ENCODE results near the gene VPS54. TPM values are rescaled to one million over a fixed set of nuclear protein-coding genes. Genes with fewer than 3 reads are reported as not detected.
"Not testable (repeated sequence)": the region's sequence is repeated elsewhere in the genome, so short reads cannot be mapped to it uniquely, and the experiment has no call there.

The VPS54 gene
- total RNA-seq, 1 experiment from 2014 or later, result 27.8 TPM

GRCh38 chr2:64023485-64024258, 4.4 kb upstream of the VPS54 start:
- DNase-seq (ENCODE audit: low read depth), result no peak

DNA sequence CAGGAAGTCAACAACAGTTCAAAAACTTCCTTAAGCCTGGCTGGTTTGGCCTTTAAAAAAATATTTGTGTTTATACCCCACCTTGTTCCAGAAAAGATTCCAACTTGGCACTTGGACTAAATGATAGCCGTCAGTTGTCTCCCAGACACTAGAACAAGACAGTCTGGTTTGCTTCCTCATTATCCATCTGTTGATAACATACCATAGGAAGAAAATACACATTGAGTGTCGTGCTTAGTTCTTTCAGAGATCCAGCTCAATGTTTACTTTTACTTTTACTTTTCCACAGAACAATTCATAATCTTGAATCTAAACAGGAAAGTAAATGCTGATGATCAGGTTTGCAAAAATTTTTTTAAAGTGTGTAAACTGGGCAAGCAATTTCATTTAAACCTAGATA, 2.4 kb upstream of the VPS54 start:
- peak; percentile 24 for DNase-seq (ENCODE audit: low read depth)

DNA sequence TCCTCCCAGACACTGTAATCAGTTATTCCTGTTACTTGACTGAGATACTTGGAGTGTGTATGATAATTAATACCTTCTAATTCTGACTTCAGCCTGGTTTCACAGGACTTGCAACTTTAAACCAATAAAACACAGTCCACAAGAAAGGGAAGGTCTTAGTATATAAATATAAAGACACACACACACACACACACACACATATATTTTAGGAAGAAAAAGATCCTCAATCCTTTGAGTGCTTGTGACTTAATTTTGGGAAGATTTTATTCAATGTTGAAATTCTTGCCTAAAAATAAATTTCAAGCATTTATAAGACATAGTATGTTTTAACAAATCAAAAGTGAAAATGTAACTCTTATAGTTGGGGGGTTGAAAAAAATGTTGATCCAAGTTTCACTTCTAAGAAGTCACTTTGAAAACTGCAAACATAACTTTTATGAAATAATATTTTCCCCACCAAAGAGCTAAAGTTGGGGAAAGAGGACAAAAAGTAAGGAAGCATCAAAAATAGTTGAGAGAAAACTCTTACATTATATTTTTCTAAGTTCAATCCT, 824 bp upstream of the VPS54 start:
- DNase-seq (ENCODE audit: low read depth), result no peak

GRCh38 chr2:64018701-64019082, 536 bp downstream of the VPS54 start:
- peak; percentile 65 for DNase-seq (ENCODE audit: low read depth)

- peak; percentile 43 for DNase-seq (ENCODE audit: low read depth)
Measured at GRCh38 chr2:64017811-64018700, 1.2 kb downstream of the VPS54 start.

GRCh38 chr2:64015898-64016297, 3.3 kb downstream of the VPS54 start:
- DNase-seq (ENCODE audit: low read depth), result no peak

- DNase-seq (ENCODE audit: low read depth), result no peak
Measured at GRCh38 chr2:64015391-64015790, 3.8 kb downstream of the VPS54 start.

DNA sequence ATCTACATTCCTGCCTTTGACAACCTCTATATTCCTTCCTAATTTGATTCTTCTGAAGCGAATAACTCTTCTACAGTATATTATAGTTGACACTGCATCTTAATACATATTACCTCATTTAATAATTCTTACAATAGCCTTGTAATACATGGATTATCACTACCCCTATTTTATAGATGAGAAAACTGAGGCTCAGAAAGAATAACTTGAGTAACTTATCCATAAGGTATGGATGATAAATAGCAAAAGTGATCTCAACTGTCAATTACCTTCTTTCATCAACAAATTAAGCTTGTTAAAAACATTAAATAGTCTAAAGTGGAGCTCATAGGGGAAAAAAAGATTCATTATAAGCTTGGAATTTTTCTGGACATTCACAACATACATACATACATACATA, 4.6 kb downstream of the VPS54 start:
- no peak for DNase-seq (ENCODE audit: low read depth)

- DNase-seq (ENCODE audit: low read depth), result no peak
Measured at GRCh38 chr2:64013053-64013452, 6.2 kb downstream of the VPS54 start.

DNA sequence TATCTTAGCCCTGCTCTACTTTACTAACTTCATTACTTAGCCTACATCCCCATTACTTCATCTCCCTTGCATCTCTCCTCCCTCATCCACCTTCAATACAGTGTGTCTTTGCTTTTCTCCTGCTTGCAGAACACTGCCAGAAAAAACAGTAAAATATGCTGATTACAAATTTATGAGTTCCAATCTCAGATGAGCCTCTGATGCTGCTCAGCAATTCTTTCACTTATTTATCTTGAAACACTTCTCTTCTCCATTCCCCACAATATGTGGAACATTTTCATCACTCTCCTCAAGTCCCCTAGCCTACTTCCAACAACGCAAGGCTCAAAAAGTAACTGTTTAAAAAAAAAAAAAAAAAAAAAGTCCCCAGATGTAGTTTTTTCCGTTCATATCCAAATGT, 7.1 kb downstream of the VPS54 start:
- DNase-seq (ENCODE audit: low read depth), result no peak

- DNase-seq (ENCODE audit: low read depth), result no peak
Measured at GRCh38 chr2:64008434-64009009, 10.7 kb downstream of the VPS54 start.

DNA sequence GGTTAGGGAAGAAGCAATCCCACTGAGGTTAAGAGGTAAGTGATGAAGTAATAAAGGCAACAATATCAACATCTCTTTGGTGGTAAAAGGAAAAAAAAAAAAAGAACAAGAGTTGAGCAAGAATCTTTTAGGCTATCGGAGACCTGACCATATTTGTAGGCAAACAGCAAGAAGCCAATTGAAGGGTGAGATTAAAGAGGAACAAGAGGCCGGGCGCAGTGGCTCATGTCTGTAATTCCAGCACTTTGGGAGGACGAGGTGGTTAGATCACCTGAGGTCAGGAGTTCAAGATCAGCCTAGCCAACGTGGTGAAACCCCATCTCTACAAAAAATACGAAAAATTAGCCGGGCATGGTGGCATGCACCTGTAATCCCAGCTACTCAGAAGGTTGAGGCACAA, 11.3 kb downstream of the VPS54 start:
- no peak for DNase-seq (ENCODE audit: low read depth)

DNA sequence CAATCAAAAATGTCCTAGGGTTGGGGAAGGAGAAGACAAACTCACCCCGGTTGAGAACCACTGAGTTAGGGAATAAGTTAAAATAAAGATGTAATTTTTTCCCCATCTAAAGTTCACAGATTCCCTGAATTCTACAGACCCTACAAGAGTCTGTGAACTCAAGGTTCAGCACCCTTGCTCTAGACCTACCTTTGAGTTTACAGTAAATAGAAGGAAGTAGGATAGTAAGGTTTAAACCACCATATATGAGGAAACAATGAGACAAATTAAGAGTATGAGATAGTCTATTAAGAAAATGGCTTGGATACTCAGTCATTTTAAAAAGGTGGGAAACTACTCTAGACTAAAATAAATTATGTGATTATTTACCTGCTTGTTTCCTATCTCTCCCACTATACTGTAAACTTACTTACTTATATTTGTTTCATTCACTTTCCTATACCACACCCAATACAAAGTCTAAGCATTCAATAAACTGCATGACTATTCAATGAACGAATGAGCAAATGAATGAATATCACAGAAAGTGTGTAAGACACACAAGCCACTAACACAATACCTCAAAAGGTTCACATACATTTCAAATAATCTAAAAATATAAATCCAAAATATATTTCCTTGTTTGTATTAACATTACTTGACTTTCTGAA, 13.4 kb downstream of the VPS54 start:
- no peak for DNase-seq (ENCODE audit: low read depth)

DNA sequence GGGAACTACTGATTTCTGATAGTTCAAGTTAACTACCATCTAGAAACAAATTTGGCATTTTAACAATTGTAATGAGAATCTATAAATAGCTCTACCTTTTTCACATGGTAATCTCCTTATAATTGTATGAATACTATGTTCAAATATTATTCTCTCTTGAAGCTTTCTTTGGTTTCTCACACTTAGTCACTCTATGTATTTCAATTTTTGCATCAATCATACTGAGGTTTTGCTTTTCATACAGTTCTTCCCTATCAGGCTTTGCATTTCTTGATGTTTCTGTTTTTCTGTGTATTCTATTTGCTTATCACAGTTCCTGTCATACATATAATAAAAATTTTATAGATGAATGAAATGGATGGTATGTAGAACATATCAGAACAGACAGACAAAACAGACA, 16.0 kb downstream of the VPS54 start:
- DNase-seq (ENCODE audit: low read depth), result no peak

DNA sequence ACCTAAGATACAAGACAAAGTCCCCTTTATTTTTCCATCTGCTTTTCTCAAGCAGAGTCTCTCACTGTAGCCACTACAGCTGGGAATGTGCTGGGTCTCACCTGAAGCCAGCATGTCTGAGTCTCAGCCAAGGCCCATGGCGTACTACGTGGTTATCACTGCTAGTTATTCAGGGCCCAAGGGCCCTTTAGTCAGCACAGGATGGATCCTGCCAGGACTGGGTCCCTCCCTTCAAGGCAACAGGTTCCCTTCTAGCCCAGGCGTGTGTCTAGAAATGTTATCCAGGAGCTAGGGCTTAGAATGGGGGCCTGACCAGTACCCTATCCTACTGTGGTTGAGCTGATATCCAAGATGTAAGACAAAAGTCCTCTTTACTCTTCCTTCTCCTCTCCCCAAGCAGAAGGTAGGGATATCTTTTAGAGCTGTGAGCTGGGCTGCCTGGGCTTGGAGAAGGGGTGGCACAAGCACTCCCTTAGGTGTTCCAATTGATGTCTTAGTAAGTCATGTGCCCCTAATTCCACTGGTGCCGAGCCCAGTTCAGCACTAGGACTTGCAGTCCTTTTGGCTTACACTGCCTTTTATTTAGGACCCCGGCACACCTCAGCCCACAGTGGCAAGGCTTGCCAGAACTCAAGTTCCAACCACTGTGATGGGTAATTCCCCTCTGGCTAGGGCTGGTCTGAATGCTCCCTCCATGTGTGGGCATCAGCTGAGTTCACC, 17.7 kb downstream of the VPS54 start:
- DNase-seq (ENCODE audit: low read depth), result no peak

DNA sequence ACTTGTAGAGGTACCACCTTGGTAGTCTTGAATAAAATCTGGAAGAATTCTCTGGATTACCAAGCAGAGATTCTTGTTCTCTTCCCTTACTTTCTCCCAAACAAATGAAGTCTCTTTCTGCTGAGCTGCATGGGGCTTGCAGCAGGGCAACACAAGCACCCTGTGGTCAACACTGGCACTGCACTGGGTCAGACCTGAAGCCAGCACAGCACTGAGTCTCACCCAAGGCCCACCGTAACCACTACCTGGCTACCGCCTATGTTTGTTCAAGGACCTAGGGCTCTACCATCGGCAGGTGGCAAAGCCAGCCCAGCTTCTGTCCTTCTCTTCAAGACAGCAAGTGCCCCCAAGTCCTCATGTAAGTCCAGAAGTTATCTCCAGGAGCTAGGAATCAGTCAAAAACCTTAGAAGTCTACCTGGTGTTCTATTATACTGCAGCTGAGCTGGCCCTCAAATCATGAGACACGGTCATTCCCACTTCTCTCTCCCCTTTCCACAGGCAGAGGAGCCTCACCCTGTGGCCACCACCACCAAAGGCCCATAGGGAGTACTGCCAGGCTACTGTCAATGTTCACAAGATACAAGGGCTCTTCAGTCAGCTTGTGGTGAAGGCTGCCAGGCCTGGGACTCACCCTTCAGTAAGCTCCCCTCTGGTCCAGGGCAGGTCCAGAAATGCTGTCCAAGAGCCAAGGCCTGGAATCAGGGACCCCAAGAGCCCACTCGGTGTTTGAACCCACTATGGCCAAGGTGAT, 18.4 kb downstream of the VPS54 start:
- no peak for DNase-seq (ENCODE audit: low read depth)

DNA sequence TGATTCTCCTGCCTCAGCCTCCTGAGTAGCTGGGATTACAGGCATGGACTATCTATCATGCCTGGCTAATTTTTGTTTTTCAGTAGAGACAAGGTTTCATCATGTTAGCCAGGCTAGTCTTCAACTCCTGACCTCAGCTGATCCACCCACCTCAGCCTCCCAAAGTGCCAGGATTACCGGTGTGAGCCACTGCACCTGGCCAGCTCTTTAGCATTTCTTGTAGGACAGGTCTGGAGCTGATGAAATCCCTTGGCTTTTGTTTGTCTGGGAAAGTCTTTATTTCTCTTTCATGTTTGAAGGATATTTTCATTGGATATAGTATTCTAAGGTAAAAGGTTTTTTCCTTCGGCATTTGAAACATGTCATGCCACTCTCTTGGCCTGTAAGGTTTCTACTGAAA, 20.2 kb downstream of the VPS54 start:
- no peak for DNase-seq (ENCODE audit: low read depth)

- DNase-seq (ENCODE audit: low read depth), result not testable (repeated sequence)
Measured at GRCh38 chr2:63996582-63997198, 22.5 kb downstream of the VPS54 start.

GRCh38 chr2:63994329-63995070, 24.7 kb downstream of the VPS54 start:
- DNase-seq (ENCODE audit: low read depth), result peak; percentile 65
